GM19099 (cell line): Measurements from ENCODE around the gene ACTL6B.

Source experiments
- POLR2A ChIP-seq: IDR thresholded peaks from 3 replicates; pipeline ENCODE4 v1.6.1; 2011; ENCODE audit warnings: low read depth; ENCODE audit not compliant: insufficient read length; ENCODE audit errors: extremely low read depth

Gene ACTL6B

DNA sequence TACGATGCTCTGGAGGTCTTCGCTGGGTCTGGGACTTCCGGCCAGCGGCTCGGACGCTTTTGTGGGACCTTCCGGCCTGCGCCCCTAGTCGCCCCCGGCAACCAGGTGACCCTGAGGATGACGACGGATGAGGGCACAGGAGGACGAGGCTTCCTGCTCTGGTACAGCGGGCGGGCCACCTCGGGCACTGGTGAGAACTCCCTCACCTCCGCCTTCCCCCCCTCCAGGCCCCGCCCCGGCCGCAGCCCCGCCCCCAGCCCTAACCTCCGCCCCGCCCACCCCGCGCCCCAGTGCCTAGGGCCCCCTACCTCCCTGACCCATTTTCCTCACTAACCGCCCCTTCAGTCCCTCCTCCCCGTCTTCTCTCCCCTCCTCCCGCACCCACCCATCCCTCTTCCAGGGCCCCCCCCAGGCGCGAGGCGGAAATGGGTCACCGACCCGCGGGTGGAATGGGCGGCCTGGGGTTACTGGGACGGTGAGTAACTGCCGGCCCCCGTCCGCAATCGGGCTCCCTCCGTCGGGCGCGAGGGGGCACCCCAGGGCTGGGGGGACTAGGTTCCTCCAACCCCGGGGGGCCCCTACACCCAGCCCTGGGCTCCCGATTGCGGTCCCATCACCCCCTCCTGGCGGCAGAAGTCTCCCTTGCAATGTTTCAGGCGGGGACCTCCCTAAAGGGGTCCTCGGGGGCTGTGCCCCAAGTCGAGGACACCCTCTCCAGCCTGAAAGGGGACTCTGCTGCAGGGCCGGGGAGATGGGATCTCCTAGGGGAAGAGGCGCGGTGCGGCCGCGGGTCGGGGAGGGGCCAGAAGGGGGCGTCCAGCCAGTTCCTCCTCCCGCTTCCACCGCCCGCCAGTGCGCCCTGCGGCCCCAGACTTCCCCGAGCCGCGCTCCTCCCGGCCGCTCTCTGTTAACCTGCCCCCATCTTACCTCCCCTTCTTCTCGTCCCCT lies 51.9 kb downstream of the ACTL6B start:
- TF ChIP-seq POLR2A, result peak; percentile 43

DNA sequence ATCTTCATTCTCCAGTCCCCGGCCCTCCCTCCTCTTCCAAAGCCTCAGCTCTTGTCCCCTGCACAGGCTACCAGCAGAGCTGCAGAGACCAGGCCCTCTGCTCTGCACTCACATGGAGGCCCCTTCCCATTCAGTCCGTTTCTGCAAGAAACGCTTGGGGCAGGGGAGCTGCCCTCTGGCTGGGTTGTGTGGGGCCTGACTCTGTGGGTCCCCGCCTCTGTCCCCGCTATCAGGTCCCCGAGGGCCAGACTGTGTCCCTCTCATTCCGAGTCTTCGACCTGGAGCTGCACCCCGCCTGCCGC lies 52.6 kb downstream of the ACTL6B start:
- no peak for TF ChIP-seq POLR2A

DNA sequence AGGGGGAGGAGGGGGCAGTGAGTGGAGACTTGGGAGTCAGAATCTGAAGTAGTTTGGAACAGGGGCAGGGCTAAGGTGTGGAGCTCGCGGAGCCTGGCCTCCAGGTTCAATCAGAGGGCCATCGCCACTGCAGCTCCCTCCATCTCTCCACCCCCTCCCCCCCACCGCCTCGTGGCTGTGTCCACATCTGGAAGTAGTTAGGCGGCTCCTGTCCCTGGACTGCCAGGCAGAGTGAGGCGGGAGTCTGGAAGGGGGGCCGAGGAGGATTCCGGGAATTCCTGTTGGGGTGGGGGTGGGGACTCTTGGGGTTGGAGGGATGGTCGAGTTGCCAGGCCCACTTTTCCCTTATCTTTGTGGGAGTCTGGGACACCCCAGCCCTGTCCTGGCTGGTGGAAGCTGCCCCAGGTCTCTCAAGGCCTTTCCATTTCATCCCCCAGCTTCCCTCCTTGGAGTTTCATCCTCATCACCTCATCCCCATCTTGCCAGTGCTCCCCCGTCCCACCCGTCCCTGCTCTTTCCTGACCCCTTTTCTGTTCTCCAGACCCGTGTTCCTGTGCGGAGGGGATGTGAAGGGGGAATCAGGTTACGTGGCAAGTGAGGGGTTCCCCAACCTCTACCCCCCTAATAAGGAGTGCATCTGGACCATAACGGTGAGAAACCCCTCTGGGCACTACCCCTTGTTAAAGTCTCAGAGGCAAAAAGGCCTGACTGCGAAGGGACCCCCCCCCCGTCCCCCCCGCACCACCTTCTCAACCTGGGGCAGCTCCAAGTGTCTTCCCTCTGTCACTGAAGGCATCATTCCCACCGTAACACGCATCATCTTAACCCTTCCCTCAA lies 53.1 kb downstream of the ACTL6B start:
- TF ChIP-seq POLR2A, result no peak

DNA sequence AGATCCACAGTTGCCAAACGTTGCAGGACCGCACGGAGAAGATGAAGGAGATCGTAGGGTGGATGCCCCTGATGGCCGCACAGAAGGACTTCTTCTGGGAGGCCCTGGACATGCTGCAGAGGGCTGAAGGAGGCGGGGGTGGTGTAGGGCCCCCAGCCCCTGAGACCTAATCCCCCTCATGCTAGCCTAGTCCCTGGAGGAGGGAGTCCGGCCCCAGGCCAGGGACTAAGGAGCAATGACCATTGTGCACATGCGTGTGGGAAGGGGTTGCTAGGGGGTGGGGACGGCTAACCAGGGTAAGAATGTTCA lies 55.6 kb downstream of the ACTL6B start:
- TF ChIP-seq POLR2A, result no peak

DNA sequence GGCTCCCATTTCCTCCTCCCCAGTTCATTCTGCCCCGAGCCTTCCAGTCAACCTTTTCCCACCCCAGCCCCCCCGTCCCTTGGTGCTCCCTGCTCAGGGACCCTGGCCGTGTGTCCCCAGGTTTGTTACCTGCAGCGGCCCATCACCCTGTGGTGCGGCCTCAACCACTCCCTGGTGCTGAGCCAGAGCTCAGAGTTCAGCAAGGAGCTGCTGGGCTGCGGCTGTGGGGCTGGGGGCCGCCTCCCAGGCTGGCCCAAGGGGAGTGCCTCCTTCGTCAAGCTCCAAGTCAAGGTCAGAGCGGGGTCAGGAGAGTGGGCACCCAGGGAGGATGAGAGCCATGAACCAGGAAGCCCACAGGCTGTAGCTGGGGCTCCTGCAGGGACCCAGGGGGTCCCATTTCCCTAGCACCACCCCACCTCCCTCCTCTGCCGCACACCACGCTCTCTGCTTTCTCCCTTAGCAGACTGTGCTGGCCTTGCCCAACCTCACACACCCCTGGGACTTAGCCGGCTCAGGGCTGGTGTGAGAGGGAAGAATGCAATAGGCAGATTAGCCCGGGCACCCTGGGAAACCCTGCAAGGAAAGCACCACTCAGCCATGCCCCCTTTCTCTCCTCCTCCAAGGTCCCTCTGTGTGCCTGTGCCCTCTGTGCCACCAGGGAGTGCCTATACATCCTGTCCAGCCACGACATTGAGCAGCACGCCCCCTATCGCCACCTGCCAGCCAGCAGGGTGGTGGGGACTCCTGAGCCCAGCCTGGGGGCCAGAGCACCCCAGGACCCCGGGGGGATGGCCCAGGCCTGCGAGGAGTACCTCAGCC lies 56.1 kb downstream of the ACTL6B start:
- no peak for TF ChIP-seq POLR2A

DNA sequence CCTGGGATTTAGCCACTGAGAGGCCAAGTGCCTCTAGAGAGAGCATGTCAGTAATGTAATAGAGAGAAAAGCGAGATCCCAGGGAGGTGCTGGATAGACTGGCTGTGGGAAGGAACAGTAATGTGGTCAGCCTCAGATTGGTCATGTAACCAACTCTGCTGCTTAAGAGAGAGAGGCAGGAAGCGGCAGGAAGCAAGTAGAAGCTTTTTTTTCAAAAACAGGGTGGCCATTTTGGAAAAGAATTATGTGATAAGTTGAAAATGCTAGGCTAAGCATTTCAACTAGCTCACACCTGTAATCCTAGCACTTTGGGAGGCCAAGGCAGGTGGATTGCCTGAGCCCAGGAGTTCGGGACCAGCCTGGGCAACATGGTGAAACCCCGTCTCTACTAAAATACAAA lies 57.8 kb downstream of the ACTL6B start:
- no peak for TF ChIP-seq POLR2A

DNA sequence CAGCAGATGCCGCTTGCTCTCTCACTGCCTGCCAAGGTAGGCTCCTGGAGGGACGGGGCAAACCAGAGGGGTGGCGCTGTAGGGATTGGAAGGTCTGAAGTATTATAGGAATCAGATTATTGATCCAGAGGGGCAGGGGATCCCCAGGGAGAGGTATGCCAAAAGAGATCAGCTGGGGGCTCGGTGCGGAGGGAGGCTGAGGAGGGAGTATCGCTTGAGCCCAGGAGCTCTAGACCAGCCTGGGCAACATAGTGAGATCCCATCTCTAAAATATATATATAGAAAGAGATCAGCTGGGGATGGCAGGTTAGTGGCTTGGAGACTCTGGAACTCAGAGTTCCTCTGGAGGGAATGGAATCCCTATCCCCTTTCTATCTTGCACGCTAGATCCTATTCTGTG lies 61.1 kb downstream of the ACTL6B start:
- TF ChIP-seq POLR2A, result no peak
